Stimulated activated CD8-positive, alpha-beta memory T cell treated with anti-CD3 and anti-CD28 coated beads, Interleukin-15, amount 100 ng/mL, for 24 hours (primary cell): Measurements from ENCODE around the gene CXXC1.
A peak's percentile ranks its signal among the peaks of the same experiment; 100 is the strongest.
"Not testable (repeated sequence)": the region's sequence is repeated elsewhere in the genome, so short reads cannot be mapped to it uniquely, and the experiment has no call there.

Experiments
- DNase-seq: peaks from one replicate; pipeline ENCODE4 v3.0.0-alpha.2; 2020; ENCODE audit warnings: low read depth

Gene CXXC1

DNA sequence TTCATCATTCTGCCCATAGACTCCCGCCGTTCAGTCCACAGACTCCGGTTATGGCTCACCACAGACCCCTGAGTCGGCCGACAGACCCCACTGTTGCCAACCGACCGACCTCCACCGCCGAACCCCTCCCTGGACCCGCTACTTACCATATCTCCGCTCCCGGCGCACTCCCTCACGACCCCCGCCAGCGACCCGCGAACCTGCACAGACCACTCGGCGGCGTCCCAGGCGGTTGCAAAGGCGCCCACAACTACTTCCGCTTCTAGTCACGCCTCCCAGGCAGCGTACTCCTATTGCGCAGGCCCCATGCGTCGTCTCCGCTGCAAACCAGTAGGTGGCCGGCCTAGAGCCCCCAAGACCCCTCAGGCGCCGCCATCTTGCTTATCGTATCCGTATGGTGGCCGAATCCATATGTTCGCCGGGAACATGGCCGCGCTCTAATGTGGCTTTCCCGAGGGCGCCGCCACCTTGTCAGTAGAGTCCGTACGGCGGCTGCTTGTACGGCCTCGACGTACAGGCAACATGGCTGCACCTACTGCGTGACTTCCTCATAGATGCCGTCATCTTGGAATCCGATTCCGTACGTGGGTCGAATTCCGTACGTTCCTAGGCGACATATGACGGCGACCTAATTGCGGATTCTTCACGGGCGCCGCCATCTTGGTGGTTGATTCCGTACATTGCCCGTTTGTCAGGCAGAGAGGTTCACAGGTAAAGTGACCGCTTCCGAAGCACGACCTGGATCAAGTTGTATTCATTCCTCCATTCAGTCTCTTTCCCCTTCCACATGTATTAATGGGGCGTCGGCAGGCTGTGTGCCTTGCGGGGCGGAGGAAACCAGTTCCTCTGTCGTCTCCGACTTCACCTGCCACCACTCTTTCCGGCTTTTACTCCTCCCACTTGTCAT is at the start of gene CXXC1:
Gene CXXC1 (minus strand): TSS at position 252 of the 907 bp plus-strand sequence. CDS start 103 bp downstream, at position 149.
- DNase-seq: peak; percentile 83

DNA sequence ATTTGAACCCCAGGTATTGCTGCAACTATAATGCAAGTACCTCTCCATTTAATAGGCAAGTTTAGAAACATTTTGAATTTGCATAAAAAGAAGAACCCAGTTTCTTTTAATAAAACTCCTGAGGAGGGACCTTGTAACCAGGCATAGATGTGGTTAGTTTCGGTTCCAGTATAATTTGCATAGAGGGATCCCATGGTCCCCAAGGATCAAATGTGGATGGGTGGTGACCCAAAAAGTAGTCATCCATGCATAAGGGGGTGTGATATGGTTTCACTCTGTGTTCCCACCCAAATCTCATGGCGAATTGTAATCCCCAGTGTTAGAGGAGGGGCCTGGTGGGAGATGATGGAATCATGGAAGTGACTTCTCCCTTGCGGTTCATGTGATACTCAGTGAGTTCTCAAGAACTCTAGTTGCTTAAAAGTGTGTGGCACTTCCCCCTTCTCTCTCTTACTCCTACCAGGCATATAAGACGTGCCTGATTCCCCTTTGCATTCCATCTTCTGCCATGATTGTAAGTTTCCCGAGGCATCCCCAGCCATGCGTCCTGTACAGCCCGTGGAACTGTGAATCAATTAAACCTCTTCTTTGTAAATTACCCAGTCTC is 47.2 kb upstream of the CXXC1 start:
- DNase-seq: no peak

DNA sequence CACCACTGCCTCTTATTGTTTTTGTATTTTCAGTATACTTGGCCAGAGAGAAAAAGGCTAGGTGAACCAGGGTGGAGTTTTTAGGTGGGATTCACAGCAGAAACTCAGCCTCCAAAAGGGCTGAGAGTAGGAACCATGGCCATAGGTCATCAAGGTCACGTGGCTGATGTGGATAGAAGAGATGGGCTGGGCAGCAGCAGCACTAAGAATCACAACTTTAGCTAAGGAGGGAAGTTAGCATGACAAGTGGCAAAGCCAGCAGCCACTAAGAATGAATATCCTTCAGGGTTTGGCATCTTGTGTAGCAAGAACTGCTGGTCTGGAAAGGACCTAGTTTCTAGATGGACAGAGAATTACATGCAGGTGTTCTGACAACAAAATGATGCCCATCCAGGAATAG is 44.2 kb upstream of the CXXC1 start:
- no peak for DNase-seq

DNA sequence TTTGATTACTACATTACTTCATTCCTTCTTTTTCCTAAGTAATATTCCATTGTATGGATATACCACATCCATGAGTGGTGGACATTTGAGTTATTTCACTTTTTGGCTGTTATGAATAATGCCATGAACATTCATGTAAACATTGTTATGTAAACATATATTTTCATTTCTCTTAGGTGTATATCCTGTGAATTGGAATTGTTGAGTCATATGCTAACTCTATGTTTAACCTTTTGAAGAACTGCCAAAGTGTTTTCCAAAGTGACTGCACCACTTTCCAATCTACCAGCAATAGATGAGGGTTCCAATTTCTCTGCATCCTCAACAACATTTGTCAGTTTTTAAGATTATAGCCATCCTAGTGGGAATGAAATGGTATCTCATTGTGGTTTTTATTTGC is 42.7 kb upstream of the CXXC1 start:
- DNase-seq: no peak

DNA sequence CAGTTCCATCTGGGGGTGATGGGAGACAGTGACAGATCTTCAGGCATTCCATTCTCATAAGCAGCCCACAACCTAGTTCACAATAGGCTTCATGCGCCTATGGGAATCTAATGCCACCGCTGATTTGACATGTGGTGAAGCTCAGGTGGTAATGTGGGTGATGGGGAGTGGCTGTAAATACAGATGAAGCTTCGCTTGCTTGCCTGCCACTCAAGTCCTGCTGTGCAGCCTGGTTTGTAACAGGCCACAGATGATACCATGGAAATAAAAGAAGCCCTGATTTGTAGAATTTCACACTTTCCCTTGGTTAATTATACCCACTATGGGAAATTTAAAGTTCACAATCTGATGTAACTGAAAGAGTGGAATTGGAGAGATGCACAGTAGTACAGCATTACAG is 40.5 kb upstream of the CXXC1 start:
- no peak for DNase-seq

DNA sequence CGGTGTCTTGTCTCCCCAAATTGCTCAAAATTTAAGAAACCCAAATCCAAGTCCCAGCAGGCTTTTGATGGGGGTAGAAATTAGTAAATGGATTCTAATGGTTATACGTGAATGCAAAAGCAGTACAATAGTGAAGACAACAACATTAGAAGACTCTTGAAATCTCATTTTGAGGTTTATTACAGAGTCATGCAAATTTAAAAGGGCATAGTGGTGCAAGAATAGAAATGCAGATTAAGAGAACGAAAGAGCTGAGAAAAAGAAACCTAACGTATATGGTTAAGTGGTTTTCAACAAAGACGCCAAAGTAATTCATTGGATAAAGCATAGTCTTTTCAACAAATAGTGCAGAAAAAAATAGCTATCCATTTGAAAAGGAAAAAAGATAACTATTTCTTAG is 33.2 kb upstream of the CXXC1 start:
- DNase-seq: no peak

DNA sequence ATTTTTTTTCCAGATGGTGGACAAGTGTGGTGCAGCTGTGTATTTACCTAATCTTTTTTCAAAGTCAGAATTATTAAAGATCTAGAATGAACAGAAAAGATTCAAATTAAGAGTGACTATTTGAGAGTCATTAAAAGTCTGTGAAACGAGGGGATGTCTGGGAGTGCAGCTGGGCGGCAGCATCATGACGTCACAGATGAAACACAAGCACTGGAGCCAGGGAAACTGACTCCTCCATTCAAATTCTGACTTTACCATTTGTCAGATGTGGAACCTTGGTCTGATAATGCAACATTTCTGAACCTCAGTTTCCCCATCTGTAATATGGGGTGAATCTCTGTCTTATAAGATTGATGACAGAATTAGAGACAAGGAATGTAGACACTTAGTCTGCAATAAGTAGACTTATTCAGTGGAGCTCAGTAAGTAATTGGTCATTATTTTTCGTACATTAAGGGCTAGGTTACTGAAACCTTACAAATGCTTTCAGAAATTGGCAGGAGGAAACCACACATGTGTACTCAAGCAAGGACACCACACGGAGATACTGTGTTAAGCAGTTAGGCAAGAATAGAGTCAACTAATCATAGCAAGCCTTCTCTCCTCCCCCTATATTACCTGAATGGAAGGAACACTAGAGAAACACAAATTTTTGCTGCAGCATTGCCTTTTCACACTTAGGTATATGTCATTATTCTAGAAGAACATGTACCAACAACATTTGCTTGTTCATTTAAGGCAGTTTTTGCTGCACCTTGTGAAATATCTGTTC is 27.8 kb upstream of the CXXC1 start:
- DNase-seq: no peak

DNA sequence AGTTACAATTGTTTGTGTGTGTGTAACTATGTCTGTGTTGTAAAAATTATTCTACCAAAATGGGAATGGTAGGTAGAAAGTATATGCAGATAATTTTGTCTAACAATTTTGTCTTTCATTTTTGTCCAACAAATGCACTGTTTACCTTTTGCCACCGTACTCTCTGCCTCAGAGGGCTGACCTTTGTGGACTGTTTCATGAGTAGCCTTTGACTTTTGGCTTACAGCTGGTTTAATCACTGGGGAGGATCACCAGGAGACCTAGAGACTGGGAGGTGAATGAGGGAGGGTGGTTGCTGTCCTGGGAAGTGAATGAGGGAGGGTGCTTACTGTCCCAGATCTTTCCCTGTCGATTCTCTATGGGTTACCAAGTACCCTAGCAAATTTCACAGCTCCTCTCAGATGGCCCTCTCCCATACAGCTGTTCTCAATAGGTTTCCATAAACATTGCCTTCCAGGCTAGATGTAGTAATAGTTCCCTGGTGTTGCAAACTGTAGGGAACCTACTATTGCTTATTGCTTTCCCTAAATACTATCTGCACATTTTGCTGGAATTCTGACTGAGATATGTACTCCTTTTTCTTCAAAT is 26.5 kb upstream of the CXXC1 start:
- DNase-seq: no peak

DNA sequence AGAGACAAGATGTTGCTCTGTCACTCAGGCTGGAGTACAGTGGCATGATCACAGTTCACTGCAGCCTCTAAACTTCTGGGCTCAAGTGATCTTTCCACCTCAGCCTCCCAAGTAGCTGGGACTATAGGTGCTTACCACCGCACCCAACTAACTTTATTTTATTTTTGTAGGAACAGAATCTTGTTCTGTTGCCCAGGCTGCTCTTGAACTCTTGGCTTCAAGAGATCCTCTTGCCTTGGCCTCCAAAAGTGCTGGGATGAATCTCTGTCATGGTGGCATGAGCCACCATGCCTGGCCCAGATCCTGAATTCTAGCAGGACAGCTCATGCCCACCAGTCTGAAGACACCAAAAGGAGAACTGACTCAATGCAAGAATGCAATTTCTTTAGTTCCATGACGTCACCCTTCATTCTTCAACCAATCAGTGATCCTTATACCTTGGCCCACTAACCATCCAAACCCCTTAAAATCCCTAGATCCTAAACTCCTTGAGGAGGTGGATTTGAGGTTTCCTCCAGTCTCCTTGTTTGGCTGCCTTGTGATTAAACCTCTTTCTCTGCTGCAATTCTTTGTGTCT is 25.6 kb upstream of the CXXC1 start:
- no peak for DNase-seq

DNA sequence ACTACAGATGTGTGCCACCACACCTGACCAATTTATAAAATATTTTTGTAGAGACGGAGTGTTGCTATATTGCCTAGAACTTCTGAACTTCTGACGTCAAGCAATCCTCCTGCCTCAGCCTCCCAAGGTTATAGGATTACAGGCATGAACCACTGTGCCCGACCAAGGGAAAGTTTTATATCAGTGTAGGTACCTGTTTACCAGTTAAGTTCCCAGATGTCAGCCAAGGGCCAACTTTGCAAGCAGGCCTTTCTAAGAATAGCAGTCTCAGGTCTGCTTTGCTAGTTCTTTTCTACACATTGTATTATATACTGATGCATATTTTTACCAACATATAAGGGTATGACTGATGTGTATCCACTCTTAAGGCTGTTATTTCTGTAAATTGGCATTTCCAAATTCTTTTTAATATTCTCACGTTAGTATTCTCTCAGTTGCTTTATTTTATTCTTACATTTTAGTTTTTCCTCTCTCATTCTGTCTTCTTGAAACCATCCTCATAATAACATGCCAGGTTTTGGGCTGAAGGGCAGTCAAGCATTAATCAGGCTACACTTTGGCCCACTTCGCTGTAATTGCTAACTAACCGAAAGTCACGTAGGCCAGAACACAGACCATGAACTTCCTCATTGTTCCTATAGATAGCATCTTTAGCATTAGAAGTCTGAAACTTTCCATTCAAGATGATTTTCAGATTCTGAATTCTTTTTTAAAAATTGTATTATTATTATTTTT is 25.0 kb upstream of the CXXC1 start:
- DNase-seq: no peak

DNA sequence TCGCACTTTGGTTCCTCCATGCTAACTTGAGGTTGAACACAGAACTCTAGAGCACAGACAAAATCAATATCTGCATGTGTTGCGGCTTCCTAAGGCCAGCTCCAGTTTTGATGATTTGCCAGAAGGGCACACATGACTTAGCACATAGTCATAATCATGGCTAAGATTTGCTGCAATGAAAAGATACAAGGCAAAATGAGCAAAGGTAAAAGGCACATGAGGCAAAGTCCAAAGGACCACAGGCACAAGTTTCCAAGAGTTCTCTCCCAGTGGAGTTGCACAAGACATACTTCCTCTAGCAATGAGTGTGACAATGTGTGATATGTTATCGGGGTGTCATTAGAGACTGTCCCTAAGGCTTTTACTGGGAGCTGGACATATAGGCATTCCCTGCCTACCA is 24.2 kb upstream of the CXXC1 start:
- no peak for DNase-seq

DNA sequence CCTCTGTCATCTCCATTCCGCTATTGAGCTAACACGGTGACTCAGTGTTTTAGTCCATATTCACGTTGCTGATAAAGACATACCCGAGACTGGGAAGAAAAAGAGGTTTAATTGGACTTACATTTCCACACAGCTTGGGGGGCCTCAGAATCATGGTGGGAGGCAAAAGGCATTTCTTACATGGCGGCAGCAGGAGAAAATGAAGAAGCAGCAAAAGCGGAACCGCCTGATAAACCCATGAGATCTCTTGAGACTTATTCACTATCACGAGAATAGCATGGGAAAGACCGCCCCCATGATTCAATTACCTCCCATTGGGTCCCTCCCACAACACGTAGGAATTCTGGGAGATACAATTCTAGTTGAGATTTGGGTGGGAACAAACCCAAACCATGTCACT is 22.6 kb upstream of the CXXC1 start:
- DNase-seq: no peak

DNA sequence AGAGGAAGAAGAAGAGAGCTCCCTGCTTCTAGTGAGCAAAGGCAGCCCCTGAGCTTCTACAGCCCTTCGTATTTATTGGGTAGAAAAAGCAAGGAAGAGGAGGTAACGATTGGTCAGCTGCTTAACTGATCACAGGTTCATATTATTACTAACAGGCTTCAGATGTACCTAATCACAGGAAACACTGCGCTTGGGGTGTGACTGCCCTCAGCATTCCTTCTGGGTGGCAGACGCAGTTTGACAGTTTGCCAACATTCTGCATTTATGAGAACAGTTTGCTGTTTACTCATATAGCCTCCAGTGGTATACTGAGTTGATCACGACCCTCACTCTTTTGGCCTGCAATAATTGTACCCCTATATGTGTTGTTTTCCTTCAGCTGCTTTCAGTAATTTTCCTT is 21.4 kb upstream of the CXXC1 start:
- not testable (repeated sequence) for DNase-seq

DNA sequence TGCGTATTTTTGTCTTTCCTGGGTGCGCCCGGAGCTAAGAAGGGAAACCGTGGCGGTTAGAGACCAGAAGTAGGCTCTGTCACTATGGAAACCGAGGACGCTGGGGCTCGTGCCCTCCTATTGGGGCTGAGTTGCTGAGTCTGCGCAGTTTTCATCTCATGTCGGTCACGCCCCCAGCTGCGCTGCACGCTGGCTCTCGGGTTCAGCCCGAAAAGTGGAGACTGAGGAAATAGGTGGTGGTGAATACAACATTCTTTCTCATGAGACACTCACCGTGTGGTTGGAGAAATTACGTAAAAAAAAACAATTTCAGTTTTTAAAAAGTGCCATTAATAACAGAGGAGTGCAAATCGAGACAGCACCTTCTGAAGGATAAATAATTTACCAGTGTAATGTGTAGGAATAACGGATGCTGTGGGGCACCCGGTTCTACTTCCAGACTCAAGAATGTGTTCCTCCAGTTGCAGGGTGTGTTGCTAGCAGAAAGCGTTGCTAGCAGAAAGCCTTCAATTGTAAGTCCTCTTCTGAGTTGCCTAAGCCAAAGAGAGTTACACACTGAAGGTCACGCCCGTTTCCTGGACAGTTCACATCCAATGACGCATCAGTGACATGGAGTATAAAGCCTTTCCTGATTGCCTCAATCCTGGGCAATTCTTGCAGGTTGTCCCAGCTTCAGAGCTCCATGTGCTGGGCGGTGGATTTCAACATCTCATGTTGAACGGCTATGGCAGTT is 20.4 kb upstream of the CXXC1 start:
- peak; percentile 57 for DNase-seq

DNA sequence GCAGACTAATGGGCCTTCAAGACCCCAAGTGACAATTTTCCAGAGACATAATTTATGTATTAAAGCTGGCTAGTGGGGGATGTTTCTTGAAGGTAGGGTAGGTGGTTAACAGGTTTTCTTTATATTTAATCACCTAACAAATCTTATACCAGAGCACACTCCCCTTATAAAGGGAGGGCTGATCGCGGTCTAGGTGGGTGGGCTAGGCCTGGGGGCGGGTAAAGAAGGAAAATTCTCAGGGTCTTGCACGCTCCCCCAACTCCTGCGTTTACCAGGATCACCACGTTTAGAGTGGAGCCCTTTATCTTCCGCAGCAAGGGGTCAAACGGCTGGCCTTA is 19.9 kb upstream of the CXXC1 start:
- DNase-seq: no peak

DNA sequence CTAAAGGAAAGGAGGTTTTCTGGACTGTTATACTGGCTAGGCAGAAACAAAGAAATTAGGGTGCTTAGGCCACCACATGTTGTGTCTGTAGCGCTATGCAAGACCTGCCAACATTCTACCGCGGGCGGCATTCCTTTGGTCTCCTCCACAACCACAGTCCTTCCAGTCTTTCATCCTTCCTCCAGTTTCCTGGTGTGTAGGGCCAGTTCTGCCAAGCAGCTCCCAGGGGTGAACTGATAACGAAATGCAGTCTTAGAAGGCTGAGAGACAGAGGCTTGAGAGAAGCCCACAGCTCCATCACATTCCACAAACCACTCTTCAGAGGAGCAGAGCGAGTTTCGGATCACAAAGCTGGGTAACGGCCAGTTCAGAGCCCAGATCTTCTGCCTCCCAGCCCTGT is 19.5 kb upstream of the CXXC1 start:
- no peak for DNase-seq

DNA sequence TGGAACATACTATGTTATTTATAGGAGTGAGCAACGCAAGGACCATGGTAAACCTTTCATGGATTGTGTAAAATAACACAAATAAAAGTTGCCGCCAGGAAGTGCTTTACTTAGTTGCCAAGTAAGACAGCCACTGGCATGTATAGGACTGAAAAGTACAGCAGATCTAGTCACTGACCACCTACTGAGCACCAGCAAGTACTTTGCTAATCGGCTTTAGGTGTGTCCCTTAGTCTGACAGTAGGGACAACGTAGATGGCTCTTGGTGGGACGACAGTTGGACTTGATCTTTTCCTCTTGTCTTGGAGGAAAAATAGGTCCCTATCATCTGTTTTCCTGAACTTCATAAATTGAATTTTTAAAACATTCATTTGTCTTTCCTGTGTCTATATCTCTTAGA is 13.6 kb upstream of the CXXC1 start:
- no peak for DNase-seq

DNA sequence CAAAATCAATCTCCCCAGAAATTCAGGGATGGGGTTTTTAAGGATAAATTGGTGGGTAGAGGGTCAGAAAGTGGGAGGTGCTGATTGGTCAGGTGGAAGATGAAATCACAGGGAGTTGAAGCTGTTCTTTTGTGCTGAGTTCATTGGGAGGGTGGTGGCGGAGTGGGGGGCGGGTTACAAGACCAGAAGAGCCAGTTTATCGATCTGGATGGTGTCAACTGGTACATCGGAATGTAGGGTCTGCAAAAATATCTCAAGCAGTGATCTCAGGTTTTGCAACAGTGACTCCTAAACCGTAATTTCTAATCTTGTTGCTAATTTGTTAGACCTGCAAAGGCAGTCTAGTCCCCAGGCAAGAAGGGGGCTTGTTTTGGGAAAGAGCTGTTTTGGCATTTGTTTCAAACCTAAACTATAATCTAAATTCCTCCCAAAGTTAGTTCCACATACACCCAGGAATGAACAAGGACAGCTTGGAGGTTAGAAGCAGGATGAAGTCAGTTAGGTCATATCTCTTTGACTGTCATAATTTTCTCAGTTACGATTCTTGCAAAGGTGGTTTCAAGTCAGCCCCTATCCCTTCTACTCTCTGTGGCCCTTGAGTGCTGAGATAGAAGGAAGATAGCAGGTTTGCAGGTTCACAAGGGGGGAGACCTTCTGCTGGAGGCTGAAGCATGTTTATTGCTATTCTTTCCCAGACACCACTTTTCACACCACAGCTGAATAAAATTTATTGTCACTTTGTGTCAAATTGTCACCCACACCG is 12.3 kb upstream of the CXXC1 start:
- DNase-seq: no peak

DNA sequence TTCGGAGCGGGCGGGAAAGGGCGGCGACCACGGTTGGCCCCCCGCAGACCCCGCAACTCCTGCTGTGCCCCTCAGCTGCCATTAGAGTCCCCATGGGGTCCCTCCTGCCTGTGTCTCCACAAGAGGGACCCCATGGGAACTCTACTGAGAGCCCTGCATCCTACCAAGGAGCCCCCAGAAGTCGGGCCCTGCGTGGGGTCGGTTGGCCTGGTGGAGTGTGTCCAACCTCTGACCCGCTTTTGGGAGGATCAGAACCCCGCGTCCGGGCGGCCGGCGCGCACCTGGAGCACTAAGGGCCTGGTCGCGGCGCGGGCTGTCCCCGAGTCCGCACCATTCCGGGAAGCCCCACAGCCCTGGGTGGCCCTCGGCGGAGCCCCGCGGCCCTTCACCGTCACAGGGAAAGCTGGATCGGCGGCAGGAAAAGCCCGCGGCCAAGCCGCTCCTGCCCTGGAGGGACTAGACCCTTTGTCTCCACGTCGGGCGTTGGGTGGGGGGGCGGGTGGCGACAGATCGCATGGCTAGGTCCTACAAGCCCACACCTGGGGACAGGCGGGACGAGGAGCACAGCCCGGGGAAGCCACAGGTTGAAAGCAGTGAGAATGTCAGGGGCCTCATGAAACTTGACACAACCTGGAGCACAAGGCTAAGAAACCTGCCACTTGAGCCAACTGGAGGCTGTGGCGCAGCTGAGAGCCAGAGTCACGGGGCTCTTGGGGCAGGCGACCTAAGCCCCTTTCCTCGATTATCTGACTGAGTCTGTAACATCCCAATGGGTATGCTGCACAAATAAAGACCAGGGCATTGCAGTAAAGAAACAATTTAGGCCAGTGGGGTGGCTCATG is 11.2 kb upstream of the CXXC1 start:
- no peak for DNase-seq
